Adrenal gland (tissue), 12 donors: ENCODE data around the gene FCN3. TPM values are rescaled to one million over a fixed set of nuclear protein-coding genes. Genes with fewer than 3 reads are reported as not detected.
A peak's percentile ranks its signal among the peaks of the same experiment; 100 is the strongest.
"Not testable (repeated sequence)": the region's sequence is repeated elsewhere in the genome, so short reads cannot be mapped to it uniquely, and the experiment has no call there.

Experiments
- DNase-seq, 7 donors: peaks; one replicate each; pipeline ENCODE4 v3.0.0-alpha.2; 2019 to 2020
- H3K27ac ChIP-seq, 5 donors: fragments of 200-600 bp; sonication (generic) in 4 of 5; 1 replicate in 3 of 5; 2 replicates in 2 of 5; pipeline versions ENCODE4 v1.5.1 to v1.8.0; 2016 to 2020; ENCODE audit warnings: mild to moderate bottlenecking in 1 of 5
- H3K27me3 ChIP-seq: fragments of 200-600 bp; 2 replicates; pipeline ENCODE4 v1.8.0; 2021
- H3K36me3 ChIP-seq, 2 donors: fragments of 200-600 bp; replicated peaks in 1 of 2; 1 replicate in 1 of 2; 2 replicates in 1 of 2; pipeline versions ENCODE4 v1.5.1 to v1.8.0; 2018 to 2022
- H3K4me1 ChIP-seq, 2 donors: fragments of 200-600 bp; replicated peaks in 1 of 2; 1 replicate in 1 of 2; 2 replicates in 1 of 2; pipeline versions ENCODE4 v1.5.1 to v1.8.0; 2018 to 2021
- H3K4me3 ChIP-seq, 4 donors: fragments of 200-600 bp; sonication (generic) in 3 of 4; one replicate each; pipeline ENCODE4 v1.5.1; 2016 to 2018
- H3K9me3 ChIP-seq, 3 donors: fragments of 200-600 bp; sonication (generic) in 1 of 3; replicated peaks in 1 of 3; 1 replicate in 2 of 3; 2 replicates in 1 of 3; pipeline versions ENCODE4 v1.5.1 to v1.8.0; 2016 to 2021
- CTCF ChIP-seq, 6 experiments: fragments of 450-650 bp in 4 of 6; fragments of 200-600 bp in 2 of 6; sonication (generic) in 1 of 6; IDR thresholded peaks; 1 replicate in 5 of 6; 2 replicates in 1 of 6; pipeline versions ENCODE4 v1.5.1 to v1.8.0; 2016 to 2021; ENCODE audit warnings: antibody characterized with exemption in 6 of 6, mild to moderate bottlenecking in 2 of 6, moderate library complexity in 1 of 6
- POLR2A ChIP-seq, 2 donors: fragments of 450-650 bp; IDR thresholded peaks; one replicate each; pipeline ENCODE4 v1.6.1; 2017; ENCODE audit warnings: antibody characterized with exemption in 2 of 2, mild to moderate bottlenecking in 2 of 2, moderate library complexity in 1 of 2
- WGBS, 4 donors: extraction: QIAGEN DNeasy Blood & Tissue Kit in 2 of 4; methylation state at CpG; one replicate each; pipeline versions ENCODE4 v1.1.5 to v1.1.7; 2013 to 2017; 5-methylcytosine and 5-hydroxymethylcytosine counted together
- intact Hi-C, 2 donors: fragments of 100-400 bp; cut with DNase I; formaldehyde crosslinking; loops; one replicate each; pipeline versions ENCODE4 v1.14.1 to v1.15.0; 2022 to 2023
- polyA plus RNA-seq, 3 donors: library from polyadenylated mRNA; stranded (reverse); fragments of 200-250 nt in 2 of 3; fragments of 350-450 nt in 1 of 3; fragmentation: Illumina TruSeq in 1 of 3; extraction: RNeasy Lipid Tissue Mini Kit (QIAGEN cat#74804) in 1 of 3; gene quantifications; one replicate each; pipeline ENCODE4 v1.2.3, GENCODE V29; 2013 to 2014
- total RNA-seq, 9 donors: library from RNA; depleted of rRNA in 4 of 9; stranded (reverse); fragments of >200 nt in 4 of 9; fragments of 120-200 nt in 1 of 9; fragmentation: NEBNext Ultra II Directional in 1 of 9; extraction: Animal tissue kit (Norgen Biotek cat#: 25700) in 1 of 9; gene quantifications; one replicate each; pipeline versions ENCODE4 v1.1.0 to v1.2.4, GENCODE V29; 2013 to 2023
- donor health status: healthy with polysubstance abuse.
- donor health status: Bipolar disorder and iron deficiency.
- donor health status: DM: yes; HTN: yes; CAD: no.
- donor health status: DM: no; HTN: no; CAD: no.
- donor health status: DM: no; HTN: no; CAD: no.
- donor health status: DM: yes; HTN: yes; CAD: no.

FCN3 gene
- total and polyA plus RNA-seq, 12 donors, result 6.3 to 83.3 (median 32.0) TPM

GRCh38 chr1:27412502-27412901 lies 37.9 kb upstream of the FCN3 start:
- peak overlapping the region in 4 of 5 donors; percentile 40 to 76 (median 48) for H3K27ac ChIP-seq
- peaks cover 14 to 30% of the 10 kb centered on the region in 2 donors for H3K4me1 ChIP-seq
- TF ChIP-seq POLR2A (IDR thresholded peaks at IDR 0.05) (no peak), CTCF (IDR thresholded peaks at IDR 0.05) (no peak)
- peaks cover 0 to 92% of the 10 kb centered on the region in 2 donors for H3K36me3 ChIP-seq
- no peak overlapping the region for H3K4me3 ChIP-seq
- intact Hi-C loops, result no loop called here
- 85 to 93% (median 87%) methylated on average over 4 of the region's 4 CpGs for WGBS, 4 donors
- H3K9me3 ChIP-seq, result no peaks in the 10 kb centered on the region
- DNase-seq, result no peak
- H3K27me3 ChIP-seq, result no peaks in the 10 kb centered on the region

- WGBS, 4 donors, result 82 to 89% (median 84%) methylated on average over 2 of the region's 2 CpGs
- H3K4me1 ChIP-seq, result peaks cover 25 to 31% of the 10 kb centered on the region in 2 donors
- H3K27me3 ChIP-seq, result no peaks in the 10 kb centered on the region
- no peak overlapping the region for H3K27ac ChIP-seq
- no peaks in the 10 kb centered on the region for H3K9me3 ChIP-seq
- DNase-seq, result no peak
- H3K4me3 ChIP-seq, result no peak overlapping the region
- H3K36me3 ChIP-seq, result peaks cover 0 to 84% of the 10 kb centered on the region in 2 donors
- intact Hi-C loops, result no loop called here
- no peak for TF ChIP-seq POLR2A (IDR thresholded peaks at IDR 0.05)
- no peak for TF ChIP-seq CTCF (IDR thresholded peaks at IDR 0.05)
These were observed 36.1 kb upstream of the FCN3 start for GRCh38 chr1:27410709-27411108.

- Histone ChIP-seq H3K27me3 (no peaks in the 10 kb centered on the region), H3K27ac (no peak overlapping the region), H3K36me3 (peaks cover 0 to 74% of the 10 kb centered on the region in 2 donors), H3K4me3 (no peak overlapping the region), H3K9me3 (no peaks in the 10 kb centered on the region), H3K4me1 (peaks cover 25 to 42% of the 10 kb centered on the region in 2 donors)
- DNase-seq, result no peak
- WGBS, 4 donors, result 92 to 95% (median 93%) methylated on average over 11 of the region's 11 CpGs
- TF ChIP-seq CTCF (IDR thresholded peaks at IDR 0.05) (no peak), POLR2A (IDR thresholded peaks at IDR 0.05) (no peak)
- intact Hi-C loops, result loop anchor here in 1 of 2 donors (10.0 kb wide), 1 partner anchor 145 kb away; no protein-coding TSS in a partner anchor
These were observed 35.0 kb upstream of the FCN3 start for GRCh38 chr1:27409669-27410068.

- TF ChIP-seq CTCF (IDR thresholded peaks at IDR 0.05) (no peak), POLR2A (IDR thresholded peaks at IDR 0.05) (no peak)
- no peak overlapping the region for H3K4me3 ChIP-seq
- H3K4me1 ChIP-seq, result peaks cover 16 to 44% of the 10 kb centered on the region in 2 donors
- H3K36me3 ChIP-seq, result peaks cover 0 to 59% of the 10 kb centered on the region in 2 donors
- intact Hi-C loops, result loop anchor here in 1 of 2 donors (10.0 kb wide), 1 partner anchor 147 kb away; no protein-coding TSS in a partner anchor
- H3K9me3 ChIP-seq, result no peaks in the 10 kb centered on the region
- 88 to 98% (median 93%) methylated on average over 9 of the region's 9 CpGs for WGBS, 4 donors
- no peaks in the 10 kb centered on the region for H3K27me3 ChIP-seq
- H3K27ac ChIP-seq, result no peak overlapping the region
- no peak for DNase-seq
These were observed 33.5 kb upstream of the FCN3 start for GRCh38 chr1:27408151-27408550.

GRCh38 chr1:27406791-27407190 lies 32.2 kb upstream of the FCN3 start:
- not testable (repeated sequence) for H3K27me3 ChIP-seq, DNase-seq, H3K4me3 ChIP-seq, H3K9me3 ChIP-seq
- Histone ChIP-seq H3K27ac (peak overlapping the region; percentile 49 to 89 (median 81)), H3K4me1 (peaks cover 25 to 52% of the 10 kb centered on the region in 2 donors), H3K36me3 (peaks cover 0 to 49% of the 10 kb centered on the region in 2 donors)
- 68 to 83% (median 72%) methylated on average over 1 to 2 of the region's 2 CpGs for WGBS, 4 donors
- intact Hi-C loops, result loop anchor here in 1 of 2 donors (10.0 kb wide), 1 partner anchor 148 kb away; no protein-coding TSS in a partner anchor
